ENCODE measurements around the gene LTC4S.

The LTC4S gene

GRCh38 chr5:179795863-179796833 lies 2.4 kb downstream of the LTC4S start:
- DNase-seq: peak; percentile 88

- DNase-seq: no peak
These were observed 3.3 kb downstream of the LTC4S start for GRCh38 chr5:179796877-179797608.

- DNase-seq: no peak
These were observed 4.0 kb downstream of the LTC4S start for GRCh38 chr5:179797741-179798140.

- no peak for DNase-seq
These were observed 4.5 kb downstream of the LTC4S start for GRCh38 chr5:179798144-179798770.

GRCh38 chr5:179798771-179799643 lies 5.2 kb downstream of the LTC4S start:
- no peak for DNase-seq

- no peak for DNase-seq
These were observed 5.8 kb downstream of the LTC4S start for GRCh38 chr5:179799644-179799973.

- DNase-seq: no peak
These were observed 6.4 kb downstream of the LTC4S start for GRCh38 chr5:179800071-179800695.

- DNase-seq: peak; percentile 58
These were observed 7.0 kb downstream of the LTC4S start for GRCh38 chr5:179800696-179801201.

GRCh38 chr5:179801304-179802206 lies 7.8 kb downstream of the LTC4S start:
- peak; percentile 94 for DNase-seq

GRCh38 chr5:179802207-179802883 lies 8.6 kb downstream of the LTC4S start:
- peak; percentile 60 for DNase-seq

- DNase-seq: no peak
These were observed 9.3 kb downstream of the LTC4S start for GRCh38 chr5:179802950-179803562.

- peak; percentile 80 for DNase-seq
These were observed 10.1 kb downstream of the LTC4S start for GRCh38 chr5:179803651-179804554.

- DNase-seq: no peak
These were observed 10.8 kb downstream of the LTC4S start for GRCh38 chr5:179804555-179804947.

- peak; percentile 63 for DNase-seq
These were observed 11.3 kb downstream of the LTC4S start for GRCh38 chr5:179805070-179805528.

- no peak for DNase-seq
These were observed 11.9 kb downstream of the LTC4S start for GRCh38 chr5:179805529-179806249.

GRCh38 chr5:179806250-179807048 lies 12.7 kb downstream of the LTC4S start, which contains the start of gene MGAT4B:
MGAT4B (minus strand) TSS chr5:179806866; CDS start chr5:179806583, 283 bp downstream.
- DNase-seq: peak; percentile 87

All from activated effector memory CD4-positive, alpha-beta T cell treated with anti-CD3 and anti-CD28 coated beads, Interleukin-2, amount 50 U/mL, for 16 hours (primary cell).